Left renal cortex interstitium (tissue), 4 donors: ENCODE data around the gene TCERG1L. TPM values are rescaled to one million over a fixed set of nuclear protein-coding genes. Genes with fewer than 3 reads are reported as not detected.

Source experiments
- DNase-seq, 4 donors: peaks; one replicate each; pipeline ENCODE4 v3.0.0-alpha.2; 2013; ENCODE audit warnings: low read depth in 4 of 4, low spot score in 2 of 4, missing footprints in 1 of 4
- polyA plus RNA-seq, 4 donors: library from polyadenylated mRNA; unstranded; fragments of 120-200 nt; gene quantifications; one replicate each; pipeline ENCODE4 v1.2.1, GENCODE V29; 2013; ENCODE audit not compliant: insufficient read length in 4 of 4

TCERG1L gene
- polyA plus RNA-seq, 4 donors, result 1.3 to 2.4 (median 1.9) TPM

DNA sequence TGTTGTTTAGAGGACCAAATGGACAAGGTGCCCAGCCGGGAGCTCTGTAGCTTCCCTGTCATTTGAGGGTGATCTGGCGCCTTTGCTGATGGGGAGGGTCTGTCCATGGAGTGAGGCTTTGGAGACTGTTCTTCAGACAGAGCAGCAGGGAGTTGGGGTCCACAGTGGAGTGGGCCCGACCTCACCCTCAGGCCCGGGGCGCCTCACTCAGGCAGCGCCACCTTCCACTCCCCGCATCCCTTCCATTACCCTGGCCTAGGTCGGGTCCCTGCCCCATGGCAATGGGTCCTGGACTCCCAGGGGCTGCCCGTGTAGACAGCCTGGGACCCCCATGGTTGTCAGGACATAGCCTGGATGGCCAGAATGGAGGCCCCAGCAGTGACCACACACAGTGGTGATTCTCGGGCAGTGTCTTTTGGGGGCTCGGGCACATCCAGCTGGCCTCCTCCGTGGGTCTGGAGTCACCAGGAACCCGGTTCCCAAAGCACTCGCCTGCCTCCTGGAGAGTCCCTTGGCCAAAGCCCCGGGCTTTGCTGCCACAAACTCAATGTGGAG is 38.5 kb downstream of the TCERG1L start:
- DNase-seq, result no peak

GRCh38 chr10:131271966-131272365 is 39.6 kb downstream of the TCERG1L start:
- DNase-seq, result no peak

GRCh38 chr10:131271195-131271880 is 40.2 kb downstream of the TCERG1L start:
- no peak for DNase-seq

- DNase-seq, result no peak
Measured at GRCh38 chr10:131270461-131271190, 40.9 kb downstream of the TCERG1L start.

DNA sequence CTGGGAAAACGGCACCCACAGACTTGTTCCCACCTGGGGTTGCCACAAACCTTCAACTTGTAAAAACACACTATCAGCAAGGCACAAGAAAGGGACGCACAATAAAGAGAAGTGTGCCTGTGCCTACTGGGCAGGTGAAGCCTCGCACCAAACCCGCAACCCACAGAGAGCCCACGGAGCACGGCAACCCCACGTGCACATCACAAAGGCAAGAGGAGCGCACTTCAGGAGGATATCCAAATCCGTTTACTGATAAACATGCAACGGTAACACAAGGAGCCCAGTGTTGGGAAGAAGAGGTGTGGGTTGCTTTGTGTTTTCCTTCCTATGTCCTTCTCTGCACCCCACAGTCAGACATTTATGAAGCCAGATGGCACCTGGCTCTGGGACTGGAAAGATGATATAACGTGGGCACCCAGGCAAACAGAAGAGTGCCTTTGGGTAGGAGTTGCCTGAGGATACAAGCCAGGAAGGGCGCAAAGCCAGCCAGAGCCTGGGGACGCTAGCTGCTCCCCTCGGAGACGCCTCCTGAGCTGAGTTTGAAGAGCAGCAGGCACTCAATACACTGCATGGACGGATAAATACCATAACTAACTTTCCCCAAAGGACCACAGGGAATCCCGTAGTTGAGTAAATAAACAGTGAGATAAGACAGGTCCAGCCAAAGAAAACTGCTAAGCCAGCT is 41.6 kb downstream of the TCERG1L start:
- DNase-seq, result no peak

- no peak for DNase-seq
Measured at GRCh38 chr10:131267814-131268095, 43.8 kb downstream of the TCERG1L start.

- DNase-seq, result no peak
Measured at GRCh38 chr10:131266936-131267813, 44.3 kb downstream of the TCERG1L start.

- DNase-seq, result no peak
Measured at GRCh38 chr10:131264110-131264788, 47.3 kb downstream of the TCERG1L start.

- DNase-seq, result no peak
Measured at GRCh38 chr10:131261890-131262475, 49.5 kb downstream of the TCERG1L start.

- DNase-seq, result no peak
Measured at GRCh38 chr10:131260452-131261211, 50.9 kb downstream of the TCERG1L start.

DNA sequence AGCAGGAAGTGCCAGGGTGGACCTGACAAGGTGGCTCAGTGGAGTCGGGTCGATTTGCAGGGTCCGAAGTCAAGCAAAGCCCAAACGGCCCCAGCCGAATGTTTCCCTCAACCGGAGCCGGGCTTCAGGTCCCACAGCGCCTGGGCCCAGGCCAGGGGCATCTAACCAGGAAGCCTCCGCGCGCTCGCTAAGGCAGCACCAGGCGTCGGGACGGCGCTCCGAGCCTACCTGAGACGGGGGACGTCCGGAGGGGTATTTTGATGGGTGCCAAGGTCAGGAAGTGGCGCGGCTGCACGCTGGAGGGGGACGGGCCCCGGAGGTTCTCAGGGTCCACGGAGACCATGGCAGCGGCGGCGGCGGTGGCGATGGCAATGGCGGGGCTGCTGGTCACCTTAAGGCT is 51.5 kb downstream of the TCERG1L start:
- DNase-seq, result no peak

DNA sequence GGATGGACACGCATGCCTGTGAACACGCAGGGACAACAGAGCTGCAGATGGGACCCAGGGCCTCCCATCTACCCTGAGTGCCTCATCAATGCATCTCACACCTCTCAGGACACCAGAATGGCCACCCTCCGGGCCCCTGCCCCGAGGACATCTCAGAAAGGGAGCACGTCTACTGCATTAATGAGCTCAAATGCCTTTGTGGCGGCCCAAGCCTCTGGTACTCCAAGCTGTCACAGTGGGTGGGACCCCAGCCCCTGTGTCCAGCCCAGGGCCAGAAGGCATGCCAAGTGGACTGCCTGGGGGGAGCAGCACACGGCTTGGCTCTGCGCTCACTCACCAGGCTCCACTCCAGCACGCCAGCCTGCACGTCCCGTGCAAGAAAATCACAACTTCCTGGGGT is 52.0 kb downstream of the TCERG1L start:
- DNase-seq, result no peak

DNA sequence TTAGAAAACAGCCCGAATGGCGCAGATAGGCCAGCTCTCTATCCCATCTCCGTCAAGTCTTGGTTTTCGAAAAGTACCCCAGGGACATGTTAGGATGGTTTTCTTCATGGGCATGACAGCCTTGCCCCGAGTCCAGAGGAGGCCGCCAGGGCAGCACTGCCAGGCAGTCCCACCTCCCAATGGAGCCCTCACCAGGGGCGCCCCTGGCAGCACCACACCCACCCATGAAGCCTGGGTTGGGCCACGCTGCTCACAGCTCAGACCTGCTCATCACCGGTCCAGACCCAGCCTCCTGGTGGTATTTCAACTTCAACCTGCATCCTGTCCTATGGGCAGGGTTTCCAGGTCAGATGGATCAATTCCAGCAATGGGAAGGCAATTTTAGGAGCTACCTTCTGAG is 53.3 kb downstream of the TCERG1L start:
- no peak for DNase-seq

DNA sequence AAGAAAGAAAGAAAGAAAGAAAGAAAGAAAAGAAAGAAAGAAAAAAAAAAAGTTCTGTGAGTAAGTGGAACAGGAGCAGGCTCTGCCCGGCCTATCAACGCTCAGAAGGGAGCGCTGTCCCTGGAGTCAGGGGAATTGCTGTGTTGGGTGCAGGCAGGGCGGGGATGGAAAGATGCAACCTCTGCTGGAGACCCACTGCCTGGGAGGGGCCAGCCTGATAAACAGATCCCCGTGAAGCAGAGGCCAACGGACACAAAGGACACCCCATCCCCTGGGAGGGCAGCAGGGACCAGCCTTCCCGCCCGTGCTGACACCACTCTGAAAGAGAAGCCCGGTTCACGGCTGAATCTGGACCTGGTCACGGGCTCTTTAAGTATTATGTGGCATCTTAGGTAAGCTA is 54.5 kb downstream of the TCERG1L start:
- DNase-seq, result no peak

DNA sequence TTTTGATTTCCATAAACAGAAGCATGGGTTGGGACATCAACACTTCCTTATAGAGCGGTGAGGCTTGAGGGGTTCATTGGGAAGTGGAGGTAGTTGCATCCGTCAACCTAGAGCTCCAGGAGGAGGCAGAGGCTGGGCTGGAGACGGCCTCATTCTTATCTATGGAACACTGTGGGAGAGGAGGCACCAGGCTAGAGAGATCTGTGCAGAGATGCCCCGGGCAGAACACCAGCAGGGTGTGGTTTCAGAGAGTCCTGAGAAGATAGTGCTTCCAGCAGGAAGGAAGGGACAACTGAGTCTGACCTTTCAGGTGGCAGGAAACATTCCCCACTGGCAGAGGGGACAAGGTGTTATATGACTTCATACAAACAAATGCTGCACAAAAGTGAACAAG is 56.7 kb downstream of the TCERG1L start:
- no peak for DNase-seq

DNA sequence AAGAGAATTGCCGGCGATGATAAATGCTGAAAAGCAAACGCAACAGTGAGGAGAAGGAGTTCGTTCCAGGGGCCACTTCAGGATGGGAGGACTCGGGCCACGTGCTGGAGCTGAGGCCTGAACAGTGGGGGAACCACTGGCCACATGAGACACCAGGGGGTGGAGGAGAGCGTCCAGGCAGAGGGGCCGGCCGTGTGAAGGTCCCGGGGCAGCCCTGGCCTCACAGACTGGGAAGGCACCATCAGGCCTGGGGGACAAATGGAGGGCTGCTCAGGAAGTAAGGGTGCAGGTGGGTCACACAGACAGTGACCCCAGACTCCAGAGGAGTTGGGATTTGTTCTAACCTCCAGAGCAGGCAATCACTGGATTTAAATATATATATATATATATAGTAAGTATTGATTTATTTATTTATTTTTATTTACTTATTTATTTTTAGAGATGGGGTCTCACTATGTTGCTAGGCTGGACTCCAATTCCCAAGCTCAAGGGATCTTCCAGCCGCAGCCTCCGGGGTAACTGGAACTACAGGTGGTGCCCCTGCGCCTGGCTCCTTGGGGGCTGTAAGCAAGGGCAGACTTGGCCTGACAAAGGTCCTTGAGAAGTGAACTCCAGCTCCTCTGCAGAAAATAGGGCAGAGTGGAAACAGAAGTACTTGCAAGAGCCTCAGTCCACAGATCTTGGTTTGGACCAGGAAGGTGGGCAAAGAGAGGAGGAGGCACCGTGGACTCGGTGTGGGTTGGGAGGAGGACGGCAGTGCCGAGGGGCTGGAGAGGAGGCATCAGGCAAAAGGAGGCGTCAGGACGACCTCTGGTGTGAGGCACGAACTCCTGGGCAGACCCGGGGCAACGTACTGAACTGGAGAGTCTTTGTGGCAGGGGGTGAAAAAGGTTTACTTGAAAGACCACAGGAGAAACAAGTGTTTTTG is 57.3 kb downstream of the TCERG1L start:
- no peak for DNase-seq

DNA sequence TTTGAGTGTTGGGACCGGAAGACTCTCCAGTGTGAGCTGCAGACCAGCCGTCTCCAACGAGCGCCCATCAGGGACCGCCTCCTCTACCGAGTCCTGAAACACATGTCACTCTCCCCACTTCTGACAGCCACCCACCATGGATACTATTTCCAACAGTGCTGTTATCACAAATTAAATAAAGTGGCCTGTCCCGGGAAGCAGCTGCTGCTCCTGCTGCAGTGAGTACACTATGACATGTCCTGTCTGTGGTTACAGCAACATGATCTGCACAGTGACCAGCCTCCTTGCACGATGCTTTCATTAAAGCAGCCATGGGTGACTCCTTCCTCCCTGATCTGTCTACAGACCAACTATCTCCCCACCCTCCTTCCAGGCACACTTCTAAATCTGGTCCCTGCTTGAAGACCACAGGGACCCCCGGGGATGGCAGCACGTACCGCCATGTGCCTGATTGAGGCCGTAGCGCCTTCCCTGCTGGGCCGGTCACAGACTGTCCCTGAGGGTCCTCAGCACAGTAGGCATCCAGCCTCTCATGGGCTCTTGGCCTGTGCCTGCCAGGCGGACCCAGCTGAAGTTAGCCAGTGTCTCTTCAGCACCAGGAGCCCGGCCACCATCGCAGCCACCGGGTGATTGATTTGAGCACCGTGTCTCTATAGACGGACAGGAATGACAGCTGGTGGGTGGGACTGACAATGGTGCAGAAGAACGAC is 58.8 kb downstream of the TCERG1L start:
- no peak for DNase-seq
